Choroid plexus epithelial cell (primary cell): Measurements from ENCODE around the gene MROH7.
A peak's percentile ranks its signal among the peaks of the same experiment; 100 is the strongest.

ENCODE experiments used
- DNase-seq: peaks from one replicate; pipeline ENCODE4 v3.0.0-alpha.2; 2010; ENCODE audit warnings: low read depth
- H3K4me3 ChIP-seq: 2 replicates; pipeline ENCODE4 v1.5.1; 2011; ENCODE audit warnings: low read depth, mild to moderate bottlenecking, control low read depth, low read length, moderate library complexity
- CTCF ChIP-seq: conservative IDR thresholded peaks from 2 replicates; pipeline ENCODE4 v1.5.1; 2011; ENCODE audit warnings: low read depth, mild to moderate bottlenecking, control low read depth, inconsistent platforms, low read length, moderate library complexity

The MROH7 gene

GRCh38 chr1:54715493-54716298, 74.1 kb downstream of the MROH7 start, which contains the start of gene TTC4:
Gene TTC4 (plus strand): TSS chr1:54715861. CDS start chr1:54715909, 48 bp downstream.
- peak within 1 kb of the TSS; percentile 96 for H3K4me3 ChIP-seq
- no peak for TF ChIP-seq CTCF
- peak; percentile 79 for DNase-seq

GRCh38 chr1:54716299-54717047, 74.9 kb downstream of the MROH7 start:
- peak; percentile 53 for DNase-seq
- H3K4me3 ChIP-seq, result peak overlapping the region; percentile 96
- TF ChIP-seq CTCF, result no peak

DNA sequence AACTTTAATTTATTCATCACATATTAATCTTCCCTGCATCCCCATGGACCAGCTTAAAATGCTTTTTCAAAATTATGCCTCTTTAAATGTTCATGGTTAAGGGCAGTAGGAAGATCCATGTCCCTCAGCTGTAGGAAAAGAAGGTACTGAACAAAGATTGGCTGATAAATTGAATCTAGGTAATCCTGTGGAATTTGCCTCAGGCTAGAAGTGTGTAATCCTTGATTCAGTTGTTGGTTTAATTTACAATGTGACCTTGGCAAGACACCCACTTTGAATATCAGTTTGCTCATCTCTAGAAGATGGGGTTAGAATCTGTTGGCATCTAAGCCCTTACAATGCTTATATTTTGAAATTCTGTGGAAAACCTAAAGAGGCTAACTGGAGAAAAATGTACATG, 80.1 kb downstream of the MROH7 start:
- TF ChIP-seq CTCF, result no peak
- no peak overlapping the region for H3K4me3 ChIP-seq
- no peak for DNase-seq

DNA sequence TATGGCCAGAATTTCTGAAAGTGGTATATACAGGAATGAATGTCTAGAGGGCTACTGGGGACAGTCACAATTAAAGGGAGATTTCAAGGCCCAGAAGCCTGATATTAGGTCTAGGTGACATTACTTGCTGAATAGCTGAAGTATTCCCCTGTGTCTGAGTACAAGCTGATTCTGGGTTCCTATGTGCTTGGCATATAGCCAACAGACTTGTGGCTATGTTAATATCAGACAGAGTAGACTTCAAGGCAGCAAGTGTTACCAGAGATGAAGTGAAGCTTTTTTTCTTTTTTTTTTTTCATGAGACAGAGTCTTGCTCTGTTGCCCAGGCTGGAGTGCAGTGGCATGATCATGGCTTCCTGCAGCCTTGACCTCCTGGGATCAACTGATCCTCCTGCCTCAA, 82.4 kb downstream of the MROH7 start:
- DNase-seq, result no peak
- TF ChIP-seq CTCF, result no peak

GRCh38 chr1:54724771-54725170, 83.2 kb downstream of the MROH7 start:
- TF ChIP-seq CTCF, result no peak
- DNase-seq, result no peak
- no peak overlapping the region for H3K4me3 ChIP-seq

More for the DNA sequence above, 82.4 kb downstream of the MROH7 start:
- no peak overlapping the region for H3K4me3 ChIP-seq

- DNase-seq, result peak; percentile 10
- no peak for TF ChIP-seq CTCF
- no peak overlapping the region for H3K4me3 ChIP-seq
Measured at GRCh38 chr1:54728027-54728426, 86.4 kb downstream of the MROH7 start.
